ENCODE data around the gene PITPNC1. TPM values are rescaled to one million over a fixed set of nuclear protein-coding genes. Genes with fewer than 3 reads are reported as not detected.

PITPNC1 gene
- total and polyA plus RNA-seq, 12 donors: 6.6 to 28.0 (median 11.5) TPM

DNA sequence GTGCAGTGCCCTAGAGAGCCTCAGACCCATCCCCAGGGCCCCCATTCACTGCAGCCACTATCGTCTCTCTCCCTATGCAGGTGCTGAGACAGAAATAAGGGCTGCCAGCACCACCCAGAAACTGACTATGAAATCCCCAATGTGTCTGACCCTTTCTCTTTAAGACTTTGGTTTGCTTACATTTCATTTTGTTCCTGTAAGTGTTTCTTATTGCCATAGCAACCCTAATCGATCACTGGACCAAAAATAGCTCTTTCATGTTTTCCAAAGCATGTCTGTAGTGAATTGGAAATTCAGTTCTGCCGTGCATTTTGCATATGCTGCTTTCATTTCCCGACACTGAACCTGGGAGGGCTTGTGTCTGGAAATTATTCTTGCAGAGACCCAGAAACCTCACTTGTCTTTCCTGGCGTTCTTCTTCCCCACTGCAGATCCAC lies 192.0 kb downstream of the PITPNC1 start:
- Histone ChIP-seq H3K4me3 (no peak overlapping the region), H3K4me1 (peaks cover 0 to 20% (median 0%) of the 10 kb centered on the region in 9 donors), H3K27ac (no peak overlapping the region), H3K27me3 (no peaks in the 10 kb centered on the region), H3K9me3 (no peaks in the 10 kb centered on the region), H3K36me3 (peaks cover 0 to 9% (median 0%) of the 10 kb centered on the region in 9 donors)
- DNase-seq (no peak), ATAC-seq (no peak)
- WGBS, 2 donors: 73 to 76% methylated on average over 5 of the region's 5 CpGs
- intact Hi-C loops (cut with DNase I): no loop called here
- TF ChIP-seq, protein P1, sequence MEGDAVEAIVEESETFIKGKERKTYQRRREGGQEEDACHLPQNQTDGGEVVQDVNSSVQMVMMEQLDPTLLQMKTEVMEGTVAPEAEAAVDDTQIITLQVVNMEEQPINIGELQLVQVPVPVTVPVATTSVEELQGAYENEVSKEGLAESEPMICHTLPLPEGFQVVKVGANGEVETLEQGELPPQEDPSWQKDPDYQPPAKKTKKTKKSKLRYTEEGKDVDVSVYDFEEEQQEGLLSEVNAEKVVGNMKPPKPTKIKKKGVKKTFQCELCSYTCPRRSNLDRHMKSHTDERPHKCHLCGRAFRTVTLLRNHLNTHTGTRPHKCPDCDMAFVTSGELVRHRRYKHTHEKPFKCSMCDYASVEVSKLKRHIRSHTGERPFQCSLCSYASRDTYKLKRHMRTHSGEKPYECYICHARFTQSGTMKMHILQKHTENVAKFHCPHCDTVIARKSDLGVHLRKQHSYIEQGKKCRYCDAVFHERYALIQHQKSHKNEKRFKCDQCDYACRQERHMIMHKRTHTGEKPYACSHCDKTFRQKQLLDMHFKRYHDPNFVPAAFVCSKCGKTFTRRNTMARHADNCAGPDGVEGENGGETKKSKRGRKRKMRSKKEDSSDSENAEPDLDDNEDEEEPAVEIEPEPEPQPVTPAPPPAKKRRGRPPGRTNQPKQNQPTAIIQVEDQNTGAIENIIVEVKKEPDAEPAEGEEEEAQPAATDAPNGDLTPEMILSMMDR (IDR thresholded peaks at IDR 0.05): no peak

DNA sequence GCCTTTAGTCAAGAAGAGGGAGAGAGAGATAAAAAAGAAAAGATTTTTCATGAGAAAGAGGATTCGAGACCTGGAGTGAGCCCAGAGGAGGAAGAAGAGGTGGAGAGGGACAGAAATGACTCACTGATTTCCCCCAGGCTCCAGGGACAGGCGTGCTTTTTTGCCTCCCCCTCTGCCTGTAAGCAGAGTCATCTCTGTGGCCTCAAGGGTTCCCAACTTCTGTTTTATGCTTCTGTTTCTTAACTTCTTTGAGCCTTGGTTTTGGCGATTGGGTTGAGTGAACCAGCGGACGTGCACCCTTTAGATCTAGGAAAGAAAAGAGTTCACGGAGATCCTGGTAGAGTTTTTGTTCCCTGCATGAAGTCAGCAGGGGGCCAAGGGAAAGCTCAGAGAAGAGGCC lies 192.8 kb downstream of the PITPNC1 start:
- Histone ChIP-seq H3K4me1 (peaks cover 0 to 20% (median 0%) of the 10 kb centered on the region in 9 donors), H3K9me3 (no peaks in the 10 kb centered on the region), H3K27me3 (no peaks in the 10 kb centered on the region), H3K36me3 (peaks cover 0 to 9% (median 0%) of the 10 kb centered on the region in 9 donors), H3K4me3 (no peak overlapping the region), H3K27ac (no peak overlapping the region)
- DNase-seq: no peak
- WGBS, 2 donors: 84 to 92% methylated on average over 6 of the region's 6 CpGs
- no peak for ATAC-seq
- intact Hi-C loops (cut with DNase I): no loop called here
- TF ChIP-seq, protein P1 (IDR thresholded peaks at IDR 0.05): no peak

DNA sequence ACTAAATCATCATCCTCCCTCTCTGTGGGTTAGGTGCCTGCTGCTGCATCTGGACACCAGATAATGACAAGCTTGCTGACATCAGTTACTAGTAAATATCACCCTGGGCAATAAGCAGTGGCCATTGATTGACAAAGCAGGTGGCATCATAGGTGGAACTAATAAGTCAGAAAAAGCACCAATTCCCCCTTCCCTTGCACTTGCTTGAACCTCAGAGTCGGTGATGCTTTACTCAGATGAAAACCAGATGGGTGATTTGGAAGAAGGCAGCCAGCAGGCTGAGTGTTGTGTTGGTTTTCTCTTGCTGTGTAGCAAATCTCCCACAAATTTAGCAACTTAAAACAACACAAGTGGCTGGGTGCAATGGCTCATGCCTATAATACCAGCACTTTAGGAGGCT lies 193.7 kb downstream of the PITPNC1 start:
- Histone ChIP-seq H3K36me3 (peaks cover 0 to 9% (median 0%) of the 10 kb centered on the region in 9 donors), H3K27ac (no peak overlapping the region), H3K27me3 (no peaks in the 10 kb centered on the region), H3K9me3 (no peaks in the 10 kb centered on the region), H3K4me3 (no peak overlapping the region), H3K4me1 (peaks cover 0 to 20% (median 0%) of the 10 kb centered on the region in 9 donors)
- intact Hi-C loops (cut with DNase I): no loop called here
- WGBS, 2 donors: 88 to 90% methylated on average over 1 of the region's 1 CpG
- no peak for ATAC-seq
- TF ChIP-seq, protein P1 (IDR thresholded peaks at IDR 0.05): no peak
- DNase-seq: no peak

DNA sequence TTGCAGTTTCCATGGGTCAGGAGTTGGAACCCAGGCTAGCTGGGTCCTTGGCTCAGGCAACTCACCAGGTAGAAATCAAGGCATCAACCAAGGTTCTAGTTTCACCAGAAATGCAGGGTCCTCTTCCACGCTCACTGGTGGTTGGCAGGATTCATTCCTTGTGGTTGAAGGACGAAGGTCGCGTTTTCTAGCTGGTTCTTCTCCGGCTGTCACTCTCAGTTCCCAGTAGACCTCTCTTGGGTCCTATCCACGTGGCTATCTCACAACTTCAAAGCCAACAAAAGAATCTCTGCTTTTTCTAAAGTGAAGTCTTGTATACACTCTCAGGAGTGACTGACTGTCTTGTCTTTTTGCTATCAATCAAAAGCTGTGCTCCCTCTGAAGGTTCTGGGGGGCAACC lies 194.4 kb downstream of the PITPNC1 start:
- H3K27me3 ChIP-seq: no peaks in the 10 kb centered on the region
- no peak for ATAC-seq
- 83 to 84% methylated on average over 6 of the region's 6 CpGs for WGBS, 2 donors
- TF ChIP-seq, protein P1 (IDR thresholded peaks at IDR 0.05): no peak
- DNase-seq: no peak
- no peak overlapping the region for H3K4me3 ChIP-seq
- H3K4me1 ChIP-seq: peaks cover 0 to 20% (median 0%) of the 10 kb centered on the region in 9 donors
- intact Hi-C loops (cut with DNase I): no loop called here
- H3K36me3 ChIP-seq: peaks cover 0 to 9% (median 0%) of the 10 kb centered on the region in 9 donors
- no peak overlapping the region for H3K27ac ChIP-seq
- no peaks in the 10 kb centered on the region for H3K9me3 ChIP-seq
